GM18498 (cell line): Measurements from ENCODE around the gene AXIN2.
A peak's percentile ranks its signal among the peaks of the same experiment; 100 is the strongest.
"Not testable (repeated sequence)": the region's sequence is repeated elsewhere in the genome, so short reads cannot be mapped to it uniquely, and the experiment has no call there.

Experiments
- ATAC-seq: cut with Tn5 transposase; IDR thresholded peaks from one replicate; pipeline ENCODE4 v1.9.1; 2021; ENCODE audit warnings: mild to moderate bottlenecking, moderate library complexity; ENCODE audit not compliant: unreplicated experiment

Gene AXIN2

DNA sequence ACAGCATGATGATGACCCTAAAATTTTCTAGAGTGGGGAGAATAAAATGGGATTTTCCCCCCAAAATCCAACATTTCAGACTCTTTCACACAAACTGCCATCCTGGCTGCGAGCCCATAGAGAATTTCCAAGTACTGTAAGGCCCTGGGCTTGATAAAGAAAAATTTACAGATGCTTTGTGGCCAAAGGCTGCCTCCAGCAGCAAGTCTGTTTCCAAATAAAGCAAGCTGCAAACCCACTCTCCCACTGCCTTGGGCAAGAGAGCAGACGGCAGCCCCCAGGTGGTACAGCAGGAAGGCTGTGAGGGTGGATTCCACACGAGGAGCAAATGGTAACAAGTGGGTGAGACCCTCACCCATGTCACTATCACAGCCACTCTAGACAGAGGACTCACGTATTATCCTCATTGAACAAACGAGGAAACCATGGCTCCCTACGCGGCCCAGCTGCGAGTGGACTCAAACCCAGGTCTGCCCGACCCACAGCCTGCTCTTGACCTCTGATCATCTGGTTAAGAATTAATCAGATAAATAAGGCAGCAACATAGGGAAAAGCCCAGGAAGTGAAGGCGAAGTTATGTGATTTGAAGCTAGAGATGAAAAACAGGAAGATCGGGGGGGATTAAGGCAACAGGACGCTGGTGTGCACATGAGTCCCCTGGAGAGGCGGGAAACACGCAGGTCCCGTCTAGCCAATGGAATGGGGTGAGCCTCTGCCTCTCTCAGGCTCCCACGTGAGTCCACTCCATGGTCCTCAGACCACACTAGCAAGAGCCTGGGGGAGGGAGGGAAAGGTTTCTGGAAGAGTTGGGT, 37.4 kb downstream of the AXIN2 start:
- no peak for ATAC-seq

DNA sequence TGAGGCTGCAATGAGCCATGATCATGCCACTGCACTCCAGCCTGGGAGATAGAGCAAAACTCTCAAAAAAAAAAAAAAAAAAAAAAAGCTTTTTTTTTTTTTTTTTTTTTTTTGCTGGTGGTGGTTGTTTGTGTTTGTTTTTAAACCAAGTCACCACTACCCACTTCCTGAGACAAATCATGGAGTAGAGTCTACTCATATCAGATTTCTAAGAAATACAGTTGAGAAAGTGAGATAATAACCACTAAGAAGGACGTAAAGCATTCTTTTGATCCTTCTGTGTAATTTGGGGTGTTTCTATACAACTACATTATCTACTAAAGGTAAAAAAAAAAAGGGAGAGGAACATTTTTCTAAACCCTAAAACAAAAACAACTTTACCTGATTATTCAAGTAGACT, 38.0 kb downstream of the AXIN2 start:
- no peak for ATAC-seq

DNA sequence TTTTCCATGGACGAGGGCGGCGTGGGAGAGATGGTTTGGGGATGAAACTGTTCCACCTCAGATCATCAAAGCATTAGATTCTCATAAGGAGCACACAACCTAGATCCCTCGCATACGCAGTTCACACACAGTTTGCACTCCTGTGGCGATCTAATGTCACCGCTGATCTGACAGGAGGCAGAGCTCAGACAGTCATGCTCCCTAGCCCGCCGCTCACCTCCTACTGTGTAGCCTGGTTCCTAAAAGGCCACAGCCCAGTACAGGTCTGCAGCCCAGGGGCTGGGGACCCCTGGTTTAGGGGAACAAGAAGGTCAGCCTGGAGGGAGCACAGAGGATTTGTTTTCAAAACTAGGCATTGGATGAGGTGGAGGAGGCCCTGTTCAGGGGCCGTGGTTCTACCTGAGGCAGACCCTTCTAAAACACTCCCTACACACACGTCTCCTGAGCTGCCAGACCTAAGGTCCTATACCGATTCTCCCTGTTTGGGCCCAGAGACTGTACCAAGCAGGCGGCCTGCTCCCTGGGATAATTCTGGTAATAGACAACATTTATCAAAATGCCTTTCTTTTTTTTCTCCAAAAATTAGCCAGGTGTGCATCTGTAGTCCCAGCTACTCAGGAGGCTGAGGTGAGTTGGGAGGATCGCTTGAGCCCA, 38.6 kb downstream of the AXIN2 start:
- ATAC-seq: no peak

DNA sequence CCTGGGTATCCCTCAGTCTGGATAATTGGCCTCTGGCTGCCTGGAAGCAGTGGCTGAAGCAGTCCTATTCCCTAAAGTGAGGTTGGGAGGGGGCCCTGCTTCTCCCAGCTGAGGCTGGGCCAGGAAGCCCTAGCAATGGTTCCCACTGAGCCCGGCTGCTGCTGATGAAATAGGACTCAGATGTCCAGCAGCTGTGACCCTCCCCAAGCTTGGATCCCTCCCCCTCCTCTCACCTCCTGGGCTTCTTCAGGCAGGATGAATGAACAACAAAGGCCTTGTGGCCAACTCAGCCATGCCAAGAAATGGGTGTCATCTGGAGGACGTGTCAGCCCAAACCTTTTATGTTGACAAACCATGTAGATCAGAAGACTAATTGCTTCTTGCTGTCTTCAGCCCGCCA, 42.0 kb downstream of the AXIN2 start:
- no peak for ATAC-seq

DNA sequence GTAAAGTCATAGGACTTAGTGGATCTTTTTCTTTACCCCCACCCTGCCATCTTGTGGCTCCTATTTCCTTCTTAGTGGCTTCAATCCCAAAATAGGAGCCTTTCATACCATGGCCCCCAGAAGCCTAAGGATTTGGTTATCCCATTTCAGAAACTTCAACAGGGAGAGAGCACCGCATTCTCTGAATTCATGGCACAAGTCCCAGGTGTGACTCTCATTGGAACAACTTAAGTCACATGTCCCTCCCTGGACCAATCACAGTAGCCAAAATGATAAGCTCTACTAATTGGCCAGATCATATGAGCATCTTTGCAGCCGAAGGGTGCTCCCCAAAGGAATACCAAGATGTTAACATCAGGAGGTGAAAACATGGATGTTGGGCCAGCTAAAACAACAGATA, 43.2 kb downstream of the AXIN2 start:
- no peak for ATAC-seq

DNA sequence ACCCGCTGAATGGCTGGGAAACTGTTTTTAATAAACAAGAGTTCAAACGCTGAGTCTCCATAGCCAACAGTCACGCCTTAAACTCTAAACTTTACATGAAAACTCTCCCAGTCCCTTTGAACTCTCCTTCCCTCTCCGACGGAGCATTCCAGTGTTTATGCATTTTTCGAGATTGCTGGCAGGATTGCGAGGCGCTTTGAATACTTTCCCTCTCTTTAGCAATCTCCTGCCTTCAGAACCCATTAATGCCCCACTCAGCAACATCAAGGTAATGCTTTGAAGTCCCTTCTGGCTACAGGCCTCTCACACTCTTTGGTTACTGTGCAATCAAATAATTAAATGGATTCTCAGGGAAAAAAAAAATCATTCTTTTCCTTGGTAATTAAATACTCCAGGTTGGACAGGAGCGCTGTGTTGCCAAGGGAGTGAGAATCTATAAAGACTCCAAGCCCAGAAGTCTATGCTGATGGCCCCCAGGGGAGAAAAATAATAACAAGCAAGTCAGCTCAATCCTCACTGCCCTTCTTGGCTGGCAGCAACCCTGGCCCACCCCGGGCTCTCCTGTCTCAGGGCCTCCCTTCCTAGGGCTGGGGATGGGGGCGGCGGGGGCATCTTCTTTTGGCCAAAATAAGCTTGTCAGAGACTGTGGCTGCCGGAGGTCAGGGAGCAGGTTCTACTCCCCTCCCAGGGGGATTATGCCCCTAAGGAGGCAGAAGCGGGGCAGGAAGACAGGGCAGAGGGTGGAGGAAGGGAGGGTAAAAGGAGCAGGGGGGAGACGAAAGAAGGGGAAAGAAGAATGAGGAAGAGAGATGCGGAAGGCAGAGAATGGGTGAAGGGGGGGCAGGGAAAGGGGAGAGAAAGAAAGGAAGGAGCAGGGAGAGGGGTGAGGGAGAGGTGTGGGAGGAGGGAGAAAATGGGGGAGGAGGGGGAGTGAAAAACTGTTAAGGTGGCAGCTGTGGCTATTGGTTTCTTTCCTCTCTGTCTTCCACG, 45.2 kb downstream of the AXIN2 start:
- no peak for ATAC-seq

DNA sequence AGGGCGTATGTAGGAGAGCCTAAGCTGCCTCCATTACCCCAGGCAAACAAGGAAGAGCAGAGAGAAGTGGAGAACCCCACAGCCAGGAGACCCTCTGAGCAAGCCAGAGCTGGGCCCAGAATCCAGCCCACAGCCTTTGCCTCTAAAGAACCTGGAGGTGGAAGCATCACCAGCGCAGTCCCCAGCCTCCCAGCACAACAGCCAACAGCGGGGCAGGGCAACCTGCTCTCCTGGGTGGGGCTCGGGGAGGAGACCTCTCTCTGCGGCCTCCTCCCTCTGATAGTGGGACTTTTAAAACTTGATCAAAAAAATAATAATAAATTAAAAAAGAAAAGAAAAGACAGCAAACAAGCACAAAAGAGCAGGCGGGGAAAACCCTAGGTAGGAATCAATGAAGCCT, 45.9 kb downstream of the AXIN2 start:
- no peak for ATAC-seq

DNA sequence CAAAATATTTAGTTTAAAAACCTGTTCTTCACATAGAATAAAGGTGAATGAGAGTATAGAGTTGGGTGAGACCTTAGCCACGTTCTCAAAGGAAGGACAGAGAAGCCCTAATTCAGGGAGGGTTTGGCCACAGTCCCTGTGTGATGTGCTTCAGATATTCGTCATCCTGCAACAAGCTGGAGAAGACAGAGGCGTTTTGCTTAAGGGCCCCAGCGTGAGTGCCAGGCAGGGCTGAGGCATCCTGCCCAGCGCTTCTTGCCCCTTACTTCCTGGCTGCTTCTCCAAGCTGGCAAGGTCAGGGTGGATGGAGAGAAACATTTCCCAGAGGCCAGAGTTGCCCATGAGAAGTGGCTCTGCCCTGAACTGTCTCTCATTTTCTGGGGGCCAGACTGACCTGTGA, 46.9 kb downstream of the AXIN2 start:
- ATAC-seq: no peak

DNA sequence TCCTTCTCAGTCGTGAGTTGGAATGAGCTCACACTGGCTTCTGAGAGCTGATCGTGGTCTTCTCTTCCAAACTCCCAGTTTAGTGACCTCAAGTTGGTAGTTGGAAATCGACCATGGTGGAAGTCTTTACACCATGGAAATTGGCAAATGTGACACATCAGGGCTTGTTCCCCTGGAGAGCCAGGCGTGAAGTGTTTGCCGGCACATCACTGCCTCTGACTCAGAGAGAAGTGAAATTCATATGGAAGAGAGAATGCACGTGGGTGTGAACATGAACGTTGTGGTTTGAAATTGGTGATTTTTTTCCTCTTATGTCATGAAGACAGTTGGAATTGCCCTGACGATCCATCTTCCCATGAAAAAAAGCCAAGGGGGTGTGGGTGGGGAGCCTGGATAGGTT, 47.4 kb downstream of the AXIN2 start:
- no peak for ATAC-seq

DNA sequence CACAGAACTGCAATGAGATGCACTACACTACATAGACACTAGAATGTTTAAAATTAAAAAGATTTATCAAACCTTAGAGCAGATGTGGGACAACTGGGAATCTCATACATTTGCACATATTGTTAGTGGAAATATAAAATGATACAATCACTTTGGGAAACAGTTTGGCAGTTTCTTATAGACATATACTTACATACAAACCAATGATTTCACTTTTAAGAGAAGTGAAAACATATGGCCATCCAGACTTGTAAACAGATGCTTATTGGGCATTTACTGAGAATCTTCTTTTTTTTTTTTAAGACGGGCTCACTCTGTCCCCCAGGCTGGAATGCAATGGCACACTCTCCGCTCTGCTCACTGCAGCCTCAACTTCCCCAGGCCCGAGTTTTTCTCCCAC, 50.1 kb downstream of the AXIN2 start:
- ATAC-seq: no peak

DNA sequence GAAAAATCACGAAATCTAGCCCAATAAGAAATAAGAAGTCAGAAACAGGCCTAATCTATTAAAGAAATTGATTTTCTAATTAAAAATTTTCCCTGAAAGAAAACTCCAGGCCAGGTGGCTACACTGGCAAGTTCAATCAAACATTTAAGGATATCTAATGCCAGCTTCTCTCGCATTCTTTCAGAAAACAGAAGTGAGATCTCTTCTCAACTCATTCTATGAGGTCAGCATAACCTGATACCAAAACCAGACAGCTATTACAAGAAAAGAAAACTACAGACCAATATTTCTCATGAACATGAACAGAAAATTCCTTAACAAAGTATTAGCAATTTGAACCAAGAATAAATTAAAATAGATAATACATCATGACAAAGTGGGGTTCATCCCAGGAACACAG, 52.4 kb downstream of the AXIN2 start:
- peak; percentile 69 for ATAC-seq

DNA sequence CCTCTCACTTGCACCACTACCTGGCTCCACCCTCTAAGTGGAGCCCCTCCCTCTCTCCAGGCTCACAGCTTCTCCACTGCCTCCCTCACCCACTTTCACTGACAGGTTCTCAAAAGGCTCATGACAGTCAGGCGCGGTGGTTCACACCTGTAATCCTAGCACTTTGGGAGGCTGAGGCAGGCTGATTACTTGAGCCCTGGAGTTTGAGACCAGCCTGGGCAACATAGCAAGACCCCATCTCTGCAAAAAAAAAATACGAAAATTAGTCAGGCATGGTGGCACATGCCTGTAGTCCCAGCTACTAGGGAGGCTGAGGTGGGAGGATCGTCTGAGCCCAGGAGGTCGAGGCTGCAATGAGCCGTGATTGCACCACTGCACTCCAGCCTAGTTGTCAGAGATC, 56.8 kb downstream of the AXIN2 start:
- not testable (repeated sequence) for ATAC-seq

DNA sequence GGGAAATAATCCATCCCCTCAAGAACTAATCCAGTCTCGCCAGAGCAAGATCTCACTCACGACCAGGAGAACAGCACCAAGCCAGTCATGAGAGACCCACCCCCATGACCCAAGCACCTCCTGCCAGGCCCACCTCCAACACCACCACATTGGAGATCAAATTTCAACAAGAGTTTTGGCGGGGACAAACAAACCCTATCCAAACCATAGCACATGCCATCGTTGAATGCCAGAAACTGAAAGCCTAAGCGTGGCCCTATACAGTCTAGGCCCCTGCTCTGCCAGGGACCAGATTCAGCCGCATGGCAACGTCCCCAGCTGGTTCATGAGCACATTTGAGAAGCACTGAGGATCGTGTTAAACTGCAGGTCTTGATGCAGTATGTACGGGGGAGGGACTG, 57.3 kb downstream of the AXIN2 start:
- no peak for ATAC-seq

DNA sequence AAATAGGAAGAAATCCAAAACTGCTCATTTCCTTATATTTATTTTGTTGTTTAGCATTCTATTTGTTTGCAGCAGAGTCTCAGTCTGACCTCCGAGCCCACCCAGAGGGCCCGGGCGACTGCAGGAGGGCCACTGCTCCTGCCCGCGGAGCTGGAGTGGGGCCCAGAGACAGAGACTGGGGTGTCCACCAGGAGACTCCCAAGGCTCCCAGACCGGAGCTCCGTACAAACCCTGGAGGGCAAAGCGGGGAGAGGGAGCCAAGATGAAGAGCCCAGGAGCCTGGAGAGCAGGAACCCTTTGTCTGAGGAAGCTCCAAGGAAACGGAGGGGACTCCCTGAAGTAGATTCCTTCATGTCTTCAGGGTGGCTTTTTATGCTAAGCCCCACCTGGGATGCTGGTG, 57.9 kb downstream of the AXIN2 start:
- no peak for ATAC-seq

DNA sequence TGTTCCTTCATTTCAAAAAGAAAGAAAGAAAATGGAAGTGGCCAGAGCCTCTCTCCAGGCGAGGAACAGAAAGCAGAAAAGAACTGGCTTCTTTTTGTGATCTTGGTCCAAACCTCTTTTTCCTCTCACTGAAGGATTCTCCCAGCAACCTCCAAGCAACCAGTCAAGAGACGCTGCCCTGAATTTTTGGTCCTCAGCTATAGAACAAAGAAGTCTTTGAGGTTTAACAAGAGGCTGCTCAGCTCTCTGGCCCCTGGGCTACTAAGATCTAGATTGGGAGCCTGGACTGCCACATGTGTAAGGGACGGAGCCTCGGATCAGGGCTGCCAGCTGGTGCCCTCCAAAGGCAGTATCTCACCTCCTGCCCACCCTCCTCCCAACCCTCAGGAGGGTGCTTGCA, 62.6 kb downstream of the AXIN2 start:
- ATAC-seq: no peak

DNA sequence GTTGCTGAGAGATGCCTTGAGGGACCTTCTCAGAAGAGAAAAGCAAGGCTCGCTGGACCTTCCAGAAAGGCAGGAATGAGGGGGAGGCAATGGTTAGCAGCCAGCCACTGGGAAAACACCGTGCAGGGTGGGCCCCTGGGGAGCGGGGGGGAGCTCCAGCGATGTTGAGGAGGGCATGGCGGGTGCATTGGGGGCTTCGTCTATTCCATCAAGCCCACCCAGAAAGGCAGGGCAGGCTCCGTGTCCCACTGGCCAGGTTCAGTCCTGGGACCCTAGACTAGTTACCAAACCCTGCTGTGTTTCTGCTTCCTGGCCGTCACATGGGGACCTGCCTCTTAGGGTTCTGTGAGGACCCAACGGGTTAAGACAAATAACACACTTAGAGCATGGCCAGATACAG, 64.6 kb downstream of the AXIN2 start:
- no peak for ATAC-seq

DNA sequence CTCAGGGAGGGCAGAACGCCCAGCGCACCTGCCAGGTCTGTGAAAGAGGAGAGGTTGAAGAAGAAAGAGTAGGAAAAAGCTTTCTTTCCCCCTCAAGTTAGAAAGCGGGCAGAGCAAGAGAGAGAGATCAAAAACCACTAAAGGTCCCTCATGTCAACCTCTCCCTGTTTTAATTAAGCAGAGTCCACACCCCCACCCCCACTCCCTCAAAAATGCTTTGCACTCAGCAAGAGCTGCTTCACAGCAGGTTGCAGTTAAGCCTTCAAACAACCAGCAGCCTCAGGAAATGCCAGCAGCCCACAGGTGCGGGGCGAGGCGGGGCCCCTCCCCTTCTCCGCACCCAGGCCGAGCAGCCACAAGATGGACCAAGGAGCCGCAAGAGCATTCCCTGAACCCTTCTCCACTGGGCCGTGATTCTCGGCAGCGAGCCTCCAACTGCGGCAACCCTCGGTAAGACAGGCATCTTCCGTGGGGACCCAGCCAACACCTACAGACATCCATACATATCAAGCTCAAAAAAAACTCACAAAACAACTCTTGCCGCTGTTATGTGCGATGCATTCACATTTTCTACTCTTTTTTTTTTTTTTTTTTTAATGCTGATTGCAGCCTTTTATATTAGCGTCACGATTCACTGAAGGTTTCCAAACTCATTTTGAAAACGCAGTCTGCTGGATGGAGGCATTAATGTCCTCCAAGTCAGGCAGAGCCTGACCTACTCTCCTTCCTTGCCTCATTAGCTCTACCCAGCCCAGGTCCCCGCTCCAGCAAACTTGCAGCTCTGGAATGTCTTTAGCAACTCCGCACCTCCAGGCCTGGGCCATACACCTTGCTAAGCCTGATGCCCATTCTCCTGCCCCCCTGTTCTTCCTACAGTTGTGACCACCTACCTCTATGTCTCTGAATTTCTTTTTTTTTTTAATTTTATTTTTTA, 66.1 kb downstream of the AXIN2 start:
- ATAC-seq: no peak

DNA sequence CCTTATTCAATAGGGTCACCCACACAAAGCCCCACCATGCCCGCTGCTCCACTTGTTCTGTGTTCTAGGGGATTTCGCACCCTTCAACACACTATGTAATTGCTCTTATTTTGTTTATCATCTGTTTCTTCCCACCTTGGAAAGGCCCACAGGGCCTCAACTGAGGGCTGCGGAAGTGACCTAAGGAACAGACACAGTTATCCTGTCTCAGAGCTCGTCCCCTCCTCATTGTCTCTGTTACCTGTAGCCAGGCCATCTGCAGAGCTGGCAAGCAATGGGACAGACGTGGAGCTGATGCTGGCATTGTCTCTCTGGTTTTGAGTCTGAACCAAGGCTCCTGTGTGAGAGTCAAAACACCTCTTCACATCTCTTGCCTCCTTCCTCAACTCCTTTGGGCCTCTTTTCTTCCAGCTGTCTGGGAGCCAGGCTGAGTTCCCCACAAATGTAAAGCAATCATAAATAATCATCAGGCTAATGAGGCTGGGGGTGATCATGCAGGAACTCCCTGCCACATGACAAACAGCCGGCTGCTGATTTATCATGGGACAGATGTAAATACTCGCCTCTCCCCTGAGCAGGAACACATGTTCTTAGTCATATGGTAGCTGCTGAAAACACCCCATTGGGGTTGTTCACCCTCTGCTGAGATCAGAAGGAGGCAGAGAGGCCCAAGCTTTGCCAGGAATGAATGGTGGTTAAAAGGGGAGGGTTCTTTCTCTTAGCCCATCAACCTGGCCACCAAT, 71.9 kb downstream of the AXIN2 start:
- no peak for ATAC-seq

DNA sequence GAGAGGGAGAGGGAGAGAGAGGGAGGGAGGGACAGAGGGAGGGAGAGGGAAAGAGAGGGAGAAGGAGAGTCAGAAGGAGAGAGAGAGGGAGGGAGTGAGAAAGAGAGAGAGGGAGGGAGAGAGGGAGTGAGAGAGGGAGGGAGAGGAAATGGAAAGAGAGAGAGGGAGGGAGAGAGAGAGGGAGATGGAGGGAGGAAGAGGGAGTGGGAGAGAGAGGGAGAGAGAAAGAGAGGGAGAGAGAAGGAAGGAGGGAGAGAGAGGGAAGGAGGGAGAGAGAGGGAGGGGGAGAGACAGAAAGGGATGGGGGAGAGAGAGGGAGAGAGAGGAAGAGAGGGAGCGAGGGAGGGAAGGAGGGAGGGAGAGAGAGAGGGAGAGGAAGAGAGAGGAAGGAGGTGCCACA, 72.8 kb downstream of the AXIN2 start:
- no peak for ATAC-seq

DNA sequence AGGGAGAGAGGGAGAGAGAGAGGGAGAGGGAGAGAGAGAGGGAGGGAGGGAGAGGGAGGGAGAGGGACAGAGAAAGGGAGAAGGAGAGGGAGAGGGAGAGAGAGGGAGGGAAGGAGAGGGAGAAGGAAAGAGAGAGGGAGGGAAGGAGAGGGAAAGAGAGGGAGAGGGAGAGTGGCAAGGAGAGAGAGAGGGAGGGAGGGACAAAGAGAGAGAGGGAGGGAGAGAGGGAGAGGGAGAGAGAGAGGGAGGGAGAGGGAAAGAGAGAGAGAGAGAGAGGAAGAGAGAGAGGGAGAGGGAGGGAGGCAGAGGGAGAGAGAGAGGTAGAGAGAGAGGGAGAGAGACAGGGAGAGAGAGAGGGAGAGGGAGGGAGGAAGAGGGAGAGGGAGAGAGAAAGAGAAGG, 73.5 kb downstream of the AXIN2 start:
- no peak for ATAC-seq
